Upper lobe of right lung (tissue), 1 donor: ENCODE measurements around the gene CALHM2. TPM values are rescaled to one million over a fixed set of nuclear protein-coding genes. Genes with fewer than 3 reads are reported as not detected.
A peak's percentile ranks its signal among the peaks of the same experiment; 100 is the strongest.

Experiments used
- ATAC-seq: fragments of 200-7000 bp; cut with Tn5 transposase; one replicate; pipeline ENCODE4 v1.9.1; 2020; ENCODE audit warnings: mild to moderate bottlenecking, moderate library complexity
- DNase-seq: peaks from one replicate; pipeline ENCODE4 v3.0.0-alpha.2; 2020
- H3K27ac ChIP-seq: fragments of 200-600 bp; one replicate; pipeline ENCODE4 v1.8.0; 2022
- H3K27me3 ChIP-seq: fragments of 200-600 bp; one replicate; pipeline ENCODE4 v1.8.0; 2022; ENCODE audit warnings: mild to moderate bottlenecking
- H3K36me3 ChIP-seq: fragments of 200-600 bp; one replicate; pipeline ENCODE4 v1.8.0; 2022
- H3K4me1 ChIP-seq: fragments of 200-600 bp; one replicate; pipeline ENCODE4 v1.8.0; 2022
- H3K4me3 ChIP-seq: fragments of 200-600 bp; one replicate; pipeline ENCODE4 v1.8.0; 2022; ENCODE audit warnings: mild to moderate bottlenecking
- H3K9me3 ChIP-seq: fragments of 200-600 bp; one replicate; pipeline ENCODE4 v1.8.0; 2022
- intact Hi-C: fragments of 100-400 bp; cut with DNase I; formaldehyde crosslinking; loops from one replicate; pipeline ENCODE4 v1.11.0; 2022
- total RNA-seq: library from RNA; stranded (reverse); fragmentation: NEBNext Ultra II Directional; extraction: Animal tissue kit (Norgen Biotek cat#: 25700); gene quantifications from one replicate; pipeline ENCODE4 v1.2.1, GENCODE V29; 2021
- TF ChIP-seq, protein P1 (sequence below): fragments of 200-600 bp; IDR thresholded peaks from one replicate; pipeline ENCODE4 v1.8.0; 2022; ENCODE audit warnings: antibody characterized with exemption
- donor health status: DM: no; HTN: yes; CAD: no; lungs with severe emphysema.

Gene CALHM2
- total RNA-seq, 1 donor from 2014 or later, result 29.4 TPM

GRCh38 chr10:103441611-103442010, 10.6 kb downstream of the CALHM2 start:
- Histone ChIP-seq H3K4me3 (no peak overlapping the region), H3K4me1 (peaks cover 15% of the 10 kb centered on the region), H3K36me3 (peaks cover 93% of the 10 kb centered on the region), H3K9me3 (no peaks in the 10 kb centered on the region), H3K27me3 (no peaks in the 10 kb centered on the region), H3K27ac (no peak overlapping the region)
- no peak for ATAC-seq
- DNase-seq, result no peak
- TF ChIP-seq, protein P1, sequence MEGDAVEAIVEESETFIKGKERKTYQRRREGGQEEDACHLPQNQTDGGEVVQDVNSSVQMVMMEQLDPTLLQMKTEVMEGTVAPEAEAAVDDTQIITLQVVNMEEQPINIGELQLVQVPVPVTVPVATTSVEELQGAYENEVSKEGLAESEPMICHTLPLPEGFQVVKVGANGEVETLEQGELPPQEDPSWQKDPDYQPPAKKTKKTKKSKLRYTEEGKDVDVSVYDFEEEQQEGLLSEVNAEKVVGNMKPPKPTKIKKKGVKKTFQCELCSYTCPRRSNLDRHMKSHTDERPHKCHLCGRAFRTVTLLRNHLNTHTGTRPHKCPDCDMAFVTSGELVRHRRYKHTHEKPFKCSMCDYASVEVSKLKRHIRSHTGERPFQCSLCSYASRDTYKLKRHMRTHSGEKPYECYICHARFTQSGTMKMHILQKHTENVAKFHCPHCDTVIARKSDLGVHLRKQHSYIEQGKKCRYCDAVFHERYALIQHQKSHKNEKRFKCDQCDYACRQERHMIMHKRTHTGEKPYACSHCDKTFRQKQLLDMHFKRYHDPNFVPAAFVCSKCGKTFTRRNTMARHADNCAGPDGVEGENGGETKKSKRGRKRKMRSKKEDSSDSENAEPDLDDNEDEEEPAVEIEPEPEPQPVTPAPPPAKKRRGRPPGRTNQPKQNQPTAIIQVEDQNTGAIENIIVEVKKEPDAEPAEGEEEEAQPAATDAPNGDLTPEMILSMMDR, result no peak
- intact Hi-C loops, result no loop called here

DNA sequence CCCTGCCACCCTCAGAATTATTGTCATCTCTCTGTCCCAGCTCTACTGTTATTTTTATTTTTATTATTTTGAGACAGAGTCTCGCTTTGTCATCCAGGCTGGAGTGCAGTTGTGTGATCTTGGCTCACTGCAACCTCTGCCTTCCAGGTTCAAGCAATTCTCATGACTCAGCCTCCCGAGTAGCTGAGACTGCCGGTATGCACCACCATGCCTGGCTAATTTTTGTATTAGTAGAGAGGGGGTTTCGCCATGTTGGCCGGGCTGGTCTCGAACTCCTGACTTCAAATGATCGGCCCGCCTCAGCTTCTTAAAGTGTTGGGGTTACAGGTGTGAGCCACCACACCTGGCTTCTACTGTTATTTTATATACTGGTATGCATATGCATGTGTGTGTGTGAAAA, 11.0 kb downstream of the CALHM2 start:
- TF ChIP-seq, protein P1, result no peak
- Histone ChIP-seq H3K4me3 (no peak overlapping the region), H3K27me3 (no peaks in the 10 kb centered on the region), H3K9me3 (no peaks in the 10 kb centered on the region), H3K36me3 (peaks cover 94% of the 10 kb centered on the region), H3K27ac (no peak overlapping the region), H3K4me1 (peaks cover 10% of the 10 kb centered on the region)
- intact Hi-C loops, result no loop called here
- no peak for DNase-seq
- no peak for ATAC-seq

DNA sequence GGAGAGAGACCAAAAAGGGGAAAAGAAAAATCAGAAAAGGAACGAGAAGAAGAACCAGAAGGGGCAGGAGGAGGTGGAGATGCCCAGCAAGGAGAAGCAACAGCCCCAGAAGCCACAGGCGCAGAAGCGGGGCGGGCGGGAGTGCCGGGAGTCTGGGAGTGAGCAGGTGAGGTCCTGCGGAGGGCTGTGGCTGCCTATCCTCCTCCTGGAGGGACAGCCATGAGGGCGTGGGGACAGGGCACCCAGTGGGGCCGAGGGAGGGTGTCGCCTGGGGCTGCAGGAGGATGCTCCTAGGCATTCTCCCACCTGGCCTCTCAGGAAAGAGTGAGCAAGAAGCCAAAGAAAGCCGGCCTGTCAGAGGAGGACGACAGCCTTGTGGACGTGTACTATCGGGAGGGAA, 11.8 kb downstream of the CALHM2 start:
- intact Hi-C loops, result no loop called here
- H3K36me3 ChIP-seq, result peaks cover 99% of the 10 kb centered on the region

DNA sequence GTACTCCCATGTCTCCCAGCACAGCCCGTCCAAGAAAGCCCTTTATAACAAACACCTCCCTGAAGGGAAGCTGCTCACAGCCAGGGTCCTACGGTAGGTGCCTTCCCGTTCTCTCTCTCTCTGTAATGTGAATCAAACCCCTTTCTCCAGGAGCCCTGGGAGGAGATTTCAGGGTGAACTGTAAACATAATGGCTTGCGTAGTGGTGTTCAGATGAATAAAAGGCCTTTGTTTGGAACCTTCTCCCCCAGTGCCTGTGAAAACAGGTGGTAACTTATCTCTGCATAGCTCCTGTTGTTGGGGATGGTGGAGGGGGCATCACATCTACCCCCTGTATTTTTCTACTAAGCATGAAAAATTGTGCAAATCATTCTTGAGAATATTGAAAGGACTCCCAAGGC, 12.4 kb downstream of the CALHM2 start:
- Histone ChIP-seq H3K9me3 (no peaks in the 10 kb centered on the region), H3K27ac (no peak overlapping the region), H3K4me1 (no peaks in the 10 kb centered on the region), H3K36me3 (peaks cover 99% of the 10 kb centered on the region), H3K27me3 (no peaks in the 10 kb centered on the region), H3K4me3 (no peak overlapping the region)
- intact Hi-C loops, result no loop called here
- DNase-seq (no peak), ATAC-seq (no peak)
- TF ChIP-seq, protein P1, result no peak

More for the DNA sequence above, 11.8 kb downstream of the CALHM2 start:
- Histone ChIP-seq H3K27ac (no peak overlapping the region), H3K9me3 (no peaks in the 10 kb centered on the region), H3K4me1 (peaks cover 3% of the 10 kb centered on the region), H3K27me3 (no peaks in the 10 kb centered on the region), H3K4me3 (no peak overlapping the region)
- ATAC-seq, result no peak
- TF ChIP-seq, protein P1, result no peak
- no peak for DNase-seq

DNA sequence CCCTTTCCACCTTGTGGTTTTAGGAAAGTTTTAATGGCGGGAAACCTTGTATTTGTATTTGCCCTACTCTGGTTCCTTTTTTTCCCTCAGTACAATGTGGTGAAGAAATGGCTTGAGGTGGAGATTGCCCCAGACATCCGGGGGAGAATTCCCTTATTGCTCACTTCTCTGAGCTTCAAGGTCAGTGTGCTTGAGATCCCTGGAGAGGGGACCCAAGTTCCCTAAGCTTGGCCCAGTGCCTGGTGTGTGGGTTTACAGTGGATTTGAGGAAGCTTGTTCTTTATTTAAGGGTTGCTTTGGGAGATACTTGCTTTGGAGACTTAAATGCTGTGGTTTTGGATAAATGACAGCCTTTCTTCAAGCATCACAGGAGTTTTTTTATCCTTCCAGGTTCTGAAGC, 18.3 kb downstream of the CALHM2 start:
- no peak overlapping the region for H3K4me3 ChIP-seq
- no peak for DNase-seq

More for the DNA sequence above, 18.3 kb downstream of the CALHM2 start:
- Histone ChIP-seq H3K27ac (no peak overlapping the region), H3K36me3 (peaks cover 83% of the 10 kb centered on the region), H3K27me3 (no peaks in the 10 kb centered on the region), H3K4me1 (no peaks in the 10 kb centered on the region), H3K9me3 (no peaks in the 10 kb centered on the region)
- intact Hi-C loops, result no loop called here
- ATAC-seq, result peak; percentile 84
- TF ChIP-seq, protein P1, result no peak
